Keratinocyte (primary cell): ENCODE results near the gene DNPEP.

Experiments
- CTCF ChIP-seq, 3 experiments: IDR thresholded peaks in 1 of 3; conservative IDR thresholded peaks in 1 of 3; optimal IDR thresholded peaks in 1 of 3; 2 replicates in 2 of 3; 3 replicates in 1 of 3; pipeline versions ENCODE3 to v1.5.1; 2011; ENCODE audit warnings: low read length in 3 of 3, mild to moderate bottlenecking in 3 of 3, moderate library complexity in 2 of 3, control low read depth in 1 of 3, inconsistent platforms in 1 of 3; ENCODE audit not compliant: insufficient read depth in 2 of 3; ENCODE audit errors: extremely low read depth in 1 of 3
- EZH2 ChIP-seq: IDR thresholded peaks from one replicate; pipeline ENCODE4 v1.6.1; 2012; ENCODE audit warnings: inconsistent platforms, mild to moderate bottlenecking, low read length, moderate library complexity

DNA sequence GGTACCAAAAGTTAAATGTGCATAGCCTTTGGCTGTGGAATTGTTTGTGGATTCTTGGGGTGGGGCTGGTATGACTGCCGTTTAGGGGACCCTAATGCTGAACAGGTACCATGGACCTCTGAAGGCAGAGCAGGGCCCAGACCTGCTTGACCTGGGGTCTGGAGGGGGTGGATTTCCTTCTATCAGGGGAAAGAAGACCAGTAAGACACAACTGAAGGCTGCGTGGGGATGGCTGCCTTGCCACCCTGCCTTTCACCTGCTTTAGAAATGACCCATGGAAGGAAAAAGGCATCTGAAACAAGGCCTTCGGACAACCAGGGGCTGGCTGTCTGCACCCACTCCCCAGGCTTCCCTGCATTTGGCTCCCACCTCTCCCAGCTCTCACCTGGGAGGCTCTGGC lies 37.5 kb downstream of the DNPEP start:
- TF ChIP-seq EZH2 (no peak), CTCF (optimal IDR thresholded peaks at IDR 0.05 in 1 of 3, IDR thresholded peaks at IDR 0.05 in 1 of 3, conservative IDR thresholded peaks at IDR 0.05 in 1 of 3; ENCODE audit: extremely low read depth in 1 of 3, insufficient read depth in 2 of 3, low read length in 3 of 3) (no peak)
